Activated B cell treated with CpG ODN at 0.5 μM for 24 hours (primary cell): ENCODE data around the gene MMP2. TPM values are rescaled to one million over a fixed set of nuclear protein-coding genes. Genes with fewer than 3 reads are reported as not detected.

ENCODE experiments used
- ATAC-seq: fragments of 200-7000 bp; cut with Tn5 transposase; one replicate; pipeline ENCODE4 v1.10.0; 2021; ENCODE audit warnings: low read depth, mild to moderate bottlenecking, moderate library complexity
- CTCF ChIA-PET: fragments of 350-600 bp; sonication (Branson Sonifier 250); formaldehyde crosslinking; loops from one replicate; lab custom pipeline; 2021; ENCODE audit warnings: antibody characterized with exemption; lab: Charles Lee
- POLR2A ChIA-PET: fragments of 350-600 bp; sonication (Branson Sonifier 250); formaldehyde crosslinking; loops from one replicate; lab custom pipeline; 2021; ENCODE audit warnings: antibody characterized with exemption; lab: Charles Lee
- DNase-seq: peaks from one replicate; pipeline ENCODE4 v3.0.0; 2022
- H3K27ac Mint-ChIP-seq: one replicate; pipeline ENCODE4 v1.8.0; 2020; ENCODE audit warnings: mixed read lengths
- H3K27me3 Mint-ChIP-seq: one replicate; pipeline ENCODE4 v1.8.0; 2021; ENCODE audit warnings: mixed read lengths
- H3K36me3 Mint-ChIP-seq: one replicate; pipeline ENCODE4 v1.8.0; 2021; ENCODE audit warnings: low read depth, mixed read lengths
- H3K4me1 Mint-ChIP-seq: one replicate; pipeline ENCODE4 v1.8.0; 2021; ENCODE audit warnings: mixed read lengths
- H3K4me3 Mint-ChIP-seq: one replicate; pipeline ENCODE4 v1.8.0; 2020; ENCODE audit warnings: mild to moderate bottlenecking, mixed read lengths
- H3K9me3 Mint-ChIP-seq: one replicate; pipeline ENCODE4 v1.8.0; 2020; ENCODE audit warnings: mixed read lengths
- CTCF ChIP-seq: fragments of 200-600 bp; IDR thresholded peaks from one replicate; pipeline ENCODE4 v1.8.0; 2022; ENCODE audit warnings: antibody characterized with exemption, mild to moderate bottlenecking
- intact Hi-C: fragments of 100-400 bp; cut with micrococcal nuclease; formaldehyde crosslinking; loops from one replicate; pipeline ENCODE4 v1.15.1; 2024
- total RNA-seq: library from RNA; stranded (reverse); gene quantifications from 2 replicates; pipeline ENCODE4 v1.2.3, GENCODE V29; 2022

Gene MMP2
- total RNA-seq, 1 donor from 2014 or later = not detected

DNA sequence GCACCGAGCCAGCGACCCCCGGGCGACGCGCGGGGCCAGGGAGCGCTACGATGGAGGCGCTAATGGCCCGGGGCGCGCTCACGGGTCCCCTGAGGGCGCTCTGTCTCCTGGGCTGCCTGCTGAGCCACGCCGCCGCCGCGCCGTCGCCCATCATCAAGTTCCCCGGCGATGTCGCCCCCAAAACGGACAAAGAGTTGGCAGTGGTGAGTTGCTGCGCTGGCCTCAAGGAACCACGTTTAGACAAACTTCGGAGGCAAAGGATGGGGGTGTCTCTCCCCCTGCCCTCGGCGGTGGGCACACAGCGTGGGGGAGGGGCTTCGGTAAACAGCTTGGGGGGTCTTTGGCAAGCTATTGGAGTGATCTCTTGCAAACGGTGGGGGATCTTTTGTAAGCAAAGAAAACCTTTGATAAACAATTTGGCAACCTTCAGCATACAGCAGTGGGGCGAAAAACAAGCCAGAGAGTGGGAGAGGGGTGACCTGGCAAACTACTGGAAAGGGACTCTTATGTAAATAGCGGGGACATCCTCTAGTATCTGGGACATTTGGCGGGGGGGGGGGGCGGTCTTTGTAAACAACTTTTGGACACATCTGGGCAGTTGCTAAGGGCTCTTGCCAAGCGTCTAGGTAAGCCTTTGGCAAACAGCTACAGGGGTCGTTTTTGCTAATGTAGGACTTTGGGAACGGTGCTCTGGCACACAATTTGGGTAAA lies 587 bp downstream of the MMP2 start:
- ChIA-PET POLR2A (no interaction called here), CTCF (no interaction called here)
- ATAC-seq (no peak), DNase-seq (no peak)
- no peak for TF ChIP-seq CTCF
- H3K27me3 Mint-ChIP-seq = peaks cover 36% of the 10 kb centered on the region
- H3K27ac Mint-ChIP-seq = no peak overlapping the region
- intact Hi-C loops = no loop called here
- H3K4me3 Mint-ChIP-seq = no peak overlapping the region
- H3K9me3 Mint-ChIP-seq = no peaks in the 10 kb centered on the region
- H3K36me3 Mint-ChIP-seq = no peaks in the 10 kb centered on the region
- H3K4me1 Mint-ChIP-seq = no peaks in the 10 kb centered on the region

DNA sequence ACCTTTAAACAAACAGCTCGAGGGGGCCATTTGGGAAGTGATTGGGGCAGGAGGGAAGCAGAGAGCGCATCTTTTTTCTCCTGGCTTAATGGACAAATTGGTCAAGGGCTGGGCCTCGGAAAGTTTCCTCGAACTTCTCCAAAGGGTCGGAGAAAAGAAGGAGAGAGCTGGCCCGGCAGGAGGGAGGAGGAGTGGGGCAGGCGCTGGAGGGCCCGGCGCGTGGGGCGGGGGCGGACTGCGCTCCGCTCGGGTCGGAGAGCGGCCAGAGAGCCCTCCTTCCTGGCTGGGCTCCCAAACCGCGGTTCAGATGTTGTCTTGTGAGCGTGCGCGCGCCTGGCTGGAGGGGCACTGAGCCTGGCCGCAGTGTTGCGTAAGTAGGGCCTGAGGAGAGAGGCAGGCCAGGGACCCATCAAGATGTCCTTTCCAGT lies 1.2 kb downstream of the MMP2 start:
- no peak for TF ChIP-seq CTCF
- H3K9me3 Mint-ChIP-seq = no peaks in the 10 kb centered on the region
- ATAC-seq = no peak
- peaks cover 36% of the 10 kb centered on the region for H3K27me3 Mint-ChIP-seq
- H3K4me3 Mint-ChIP-seq = no peak overlapping the region
- no peaks in the 10 kb centered on the region for H3K36me3 Mint-ChIP-seq
- POLR2A ChIA-PET = no interaction called here
- no peak for DNase-seq
- no peaks in the 10 kb centered on the region for H3K4me1 Mint-ChIP-seq
- intact Hi-C loops = no loop called here
- CTCF ChIA-PET = no interaction called here
- no peak overlapping the region for H3K27ac Mint-ChIP-seq

DNA sequence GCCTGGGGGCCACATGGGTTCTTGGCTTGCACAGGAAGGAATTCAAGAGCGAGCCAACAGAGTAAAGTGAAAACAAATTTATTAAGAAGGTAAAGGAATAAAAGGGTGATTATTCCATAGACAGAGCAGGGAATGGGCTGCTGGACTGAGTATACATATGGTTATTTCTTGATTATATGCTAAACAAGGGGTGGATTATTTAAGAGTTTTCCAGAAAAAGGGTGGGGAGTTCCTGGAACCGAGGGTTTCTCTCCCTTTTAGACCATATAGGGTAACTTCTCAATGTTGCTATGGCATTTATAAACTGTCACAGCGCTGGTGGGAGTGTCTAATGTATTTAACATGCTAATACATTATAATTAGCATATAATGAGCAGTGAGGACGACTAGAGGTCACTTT lies 2.0 kb downstream of the MMP2 start:
- intact Hi-C loops = no loop called here
- CTCF ChIA-PET = no interaction called here

GRCh38 chr16:55482056-55482455 lies 3.1 kb downstream of the MMP2 start:
- DNase-seq (no peak), ATAC-seq (no peak)
- intact Hi-C loops = no loop called here
- H3K36me3 Mint-ChIP-seq = no peaks in the 10 kb centered on the region
- no peak for TF ChIP-seq CTCF
- no peaks in the 10 kb centered on the region for H3K9me3 Mint-ChIP-seq
- CTCF ChIA-PET = no interaction called here
- no peak overlapping the region for H3K4me3 Mint-ChIP-seq
- H3K4me1 Mint-ChIP-seq = no peaks in the 10 kb centered on the region
- POLR2A ChIA-PET = no interaction called here
- no peak overlapping the region for H3K27ac Mint-ChIP-seq
- peaks cover 29% of the 10 kb centered on the region for H3K27me3 Mint-ChIP-seq

More for the DNA sequence above, 2.0 kb downstream of the MMP2 start:
- POLR2A ChIA-PET = no interaction called here
- ATAC-seq (no peak), DNase-seq (no peak)
- peaks cover 34% of the 10 kb centered on the region for H3K27me3 Mint-ChIP-seq
- TF ChIP-seq CTCF = no peak
- H3K4me3 Mint-ChIP-seq = no peak overlapping the region
- no peaks in the 10 kb centered on the region for H3K4me1 Mint-ChIP-seq
- H3K9me3 Mint-ChIP-seq = no peaks in the 10 kb centered on the region
- H3K27ac Mint-ChIP-seq = no peak overlapping the region
- H3K36me3 Mint-ChIP-seq = no peaks in the 10 kb centered on the region

DNA sequence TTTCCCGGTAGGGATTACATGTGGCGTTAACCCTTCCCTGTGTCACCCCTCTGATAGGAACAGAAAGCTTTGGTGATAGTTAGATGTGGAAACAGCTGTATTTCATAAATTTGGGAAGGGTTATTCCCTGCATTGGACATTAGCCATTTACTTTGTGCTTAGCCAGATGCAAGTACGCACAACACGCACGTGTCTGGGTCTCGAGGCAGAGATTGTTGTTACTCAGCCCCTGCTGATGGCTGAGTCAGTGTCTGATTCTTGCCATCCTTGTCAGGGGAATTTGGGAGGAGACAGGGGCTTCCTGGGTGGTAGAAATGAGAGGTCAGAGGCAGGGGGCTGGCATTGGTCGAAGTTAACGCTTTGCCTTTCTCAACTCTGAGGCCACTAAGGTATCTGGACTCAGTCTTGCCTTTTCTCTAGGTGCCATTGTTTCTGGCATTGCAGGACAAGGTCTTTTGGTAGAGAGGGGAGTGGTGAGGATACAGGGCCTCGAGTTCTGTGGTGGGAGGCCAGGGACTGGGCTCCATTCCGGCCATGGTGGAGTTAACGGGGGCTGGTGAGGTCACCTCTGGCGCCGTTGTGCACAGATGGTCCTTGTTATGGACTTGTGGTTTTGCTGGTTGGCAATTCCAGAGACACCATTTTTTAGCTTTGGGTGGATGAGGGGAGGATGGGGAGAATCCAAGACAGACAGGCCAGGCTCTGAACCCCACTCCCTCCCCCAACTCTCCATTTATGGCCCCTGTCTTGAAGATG lies 8.2 kb downstream of the MMP2 start:
- intact Hi-C loops = no loop called here

More for the DNA sequence above, 8.2 kb downstream of the MMP2 start:
- TF ChIP-seq CTCF = no peak
- Mint-ChIP-seq H3K9me3 (no peaks in the 10 kb centered on the region), H3K27ac (no peak overlapping the region), H3K36me3 (no peaks in the 10 kb centered on the region), H3K27me3 (no peaks in the 10 kb centered on the region), H3K4me3 (no peak overlapping the region), H3K4me1 (no peaks in the 10 kb centered on the region)
- ChIA-PET CTCF (interaction anchor here (0.7 kb wide), 1 partner anchor 15 kb away, joined by 3 read pairs; no protein-coding TSS in a partner anchor), POLR2A (no interaction called here)
- ATAC-seq (no peak), DNase-seq (no peak)
